Heart left ventricle (tissue), 13 donors: ENCODE measurements around the gene ZNF70.

Experiments used
- POLR2A ChIP-seq, 2 donors: fragments of 450-650 bp; IDR thresholded peaks; one replicate each; pipeline ENCODE4 v1.6.1; 2017; ENCODE audit warnings: antibody characterized with exemption in 2 of 2, mild to moderate bottlenecking in 2 of 2, moderate library complexity in 2 of 2
- TF ChIP-seq, protein P1 (sequence below), 12 donors: fragments of 200-600 bp; sonication (generic) in 4 of 12; IDR thresholded peaks; one replicate each; pipeline versions ENCODE4 v1.5.0 to v1.8.0; 2018 to 2022; ENCODE audit warnings: antibody characterized with exemption in 12 of 12, mild to moderate bottlenecking in 5 of 12
- donor health status: ischemic (EF 13 %, LVEDD 7.1; RV severe dilation, severe dysfunction).
- donor health status: DM: no; HTN: yes; CAD: no.
- donor health status: DM: no; HTN: no; CAD: no.
- donor health status: ischemic (EF 25% LVEDD 6.9; RV normal size, moderate dysfunction).
- donor health status: ischemic (EF 25% LVEDD 5.7; RV mildly dilated, moderate dysfunction).
- donor health status: ischemic (EF 35%, LVEDD 5.7; RV mildly dilated, moderate dysfunction).
- donor health status: nonischemic (EF 11% LVEDD 7.7; RV severe dilation, severe dysfunction).
- donor health status: DM: yes; HTN: yes; CAD: no.
- donor health status: PGD.
- donor health status: ischemic (EF 29% LVEDD 5.4; RV normal size, mild dysfunction).
- donor health status: nonischemic (EF 23%, LVEDD 6.1; RV moderate dilation, normal function).

DNA sequence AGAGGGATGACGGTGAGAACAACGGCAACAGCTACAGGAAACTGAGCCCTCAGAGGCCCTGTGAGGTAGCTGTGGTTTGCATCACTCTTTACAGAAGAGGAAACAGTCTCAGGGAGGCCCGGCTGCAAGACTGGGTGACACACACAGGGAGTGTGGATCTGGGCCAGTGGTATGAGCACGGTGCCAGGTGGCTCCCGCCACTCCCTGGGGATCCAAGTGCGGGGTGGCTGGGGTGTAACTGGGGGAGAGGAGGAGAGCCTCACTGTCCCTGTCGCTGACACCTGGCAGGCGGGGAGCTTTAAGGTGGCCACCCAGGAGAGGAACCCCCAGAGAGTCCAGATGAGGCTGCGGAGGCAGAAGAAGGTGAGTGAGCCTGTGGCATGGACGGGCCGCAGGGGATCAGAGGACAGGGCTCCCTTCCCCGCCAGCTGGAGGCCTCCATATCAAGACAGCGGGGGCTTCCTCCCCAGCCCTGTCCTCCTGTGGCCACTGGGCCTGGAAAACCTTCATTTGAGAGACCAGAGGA, 54.5 kb downstream of the ZNF70 start:
- no peak for TF ChIP-seq POLR2A (IDR thresholded peaks at IDR 0.05)
- TF ChIP-seq, protein P1, sequence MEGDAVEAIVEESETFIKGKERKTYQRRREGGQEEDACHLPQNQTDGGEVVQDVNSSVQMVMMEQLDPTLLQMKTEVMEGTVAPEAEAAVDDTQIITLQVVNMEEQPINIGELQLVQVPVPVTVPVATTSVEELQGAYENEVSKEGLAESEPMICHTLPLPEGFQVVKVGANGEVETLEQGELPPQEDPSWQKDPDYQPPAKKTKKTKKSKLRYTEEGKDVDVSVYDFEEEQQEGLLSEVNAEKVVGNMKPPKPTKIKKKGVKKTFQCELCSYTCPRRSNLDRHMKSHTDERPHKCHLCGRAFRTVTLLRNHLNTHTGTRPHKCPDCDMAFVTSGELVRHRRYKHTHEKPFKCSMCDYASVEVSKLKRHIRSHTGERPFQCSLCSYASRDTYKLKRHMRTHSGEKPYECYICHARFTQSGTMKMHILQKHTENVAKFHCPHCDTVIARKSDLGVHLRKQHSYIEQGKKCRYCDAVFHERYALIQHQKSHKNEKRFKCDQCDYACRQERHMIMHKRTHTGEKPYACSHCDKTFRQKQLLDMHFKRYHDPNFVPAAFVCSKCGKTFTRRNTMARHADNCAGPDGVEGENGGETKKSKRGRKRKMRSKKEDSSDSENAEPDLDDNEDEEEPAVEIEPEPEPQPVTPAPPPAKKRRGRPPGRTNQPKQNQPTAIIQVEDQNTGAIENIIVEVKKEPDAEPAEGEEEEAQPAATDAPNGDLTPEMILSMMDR (IDR thresholded peaks at IDR 0.05): no peak
